ENCODE data around the gene SNRPA1. TPM values are rescaled to one million over a fixed set of nuclear protein-coding genes. Genes with fewer than 3 reads are reported as not detected.
A peak's percentile ranks its signal among the peaks of the same experiment; 100 is the strongest.

SNRPA1 gene
- total RNA-seq, 1 experiment from 2014 or later = 36.3 TPM

GRCh38 chr15:101258238-101259144, 36.6 kb downstream of the SNRPA1 start:
- DNase-seq (ENCODE audit: low spot score) = peak; percentile 64

GRCh38 chr15:101256757-101257156, 38.3 kb downstream of the SNRPA1 start:
- peak; percentile 31 for DNase-seq (ENCODE audit: low spot score)

GRCh38 chr15:101255615-101256241, 39.3 kb downstream of the SNRPA1 start:
- DNase-seq (ENCODE audit: low spot score) = peak; percentile 35

- no peak for DNase-seq (ENCODE audit: low spot score)
These were observed 40.0 kb downstream of the SNRPA1 start for GRCh38 chr15:101255051-101255395.

GRCh38 chr15:101254157-101255050, 40.6 kb downstream of the SNRPA1 start:
- no peak for DNase-seq (ENCODE audit: low spot score)

GRCh38 chr15:101252836-101253235, 42.2 kb downstream of the SNRPA1 start:
- no peak for DNase-seq (ENCODE audit: low spot score)

- peak; percentile 79 for DNase-seq (ENCODE audit: low spot score)
These were observed 42.9 kb downstream of the SNRPA1 start, which contains the start of gene CHSY1 for GRCh38 chr15:101251830-101252820. Gene CHSY1 (minus strand): TSS chr15:101252048. CDS start chr15:101251456, 592 bp downstream.

- no peak for DNase-seq (ENCODE audit: low spot score)
These were observed 43.9 kb downstream of the SNRPA1 start for GRCh38 chr15:101250873-101251829.

- DNase-seq (ENCODE audit: low spot score) = peak; percentile 29
These were observed 44.7 kb downstream of the SNRPA1 start for GRCh38 chr15:101250341-101250831.

GRCh38 chr15:101248274-101248673, 46.8 kb downstream of the SNRPA1 start:
- DNase-seq (ENCODE audit: low spot score) = no peak

- no peak for DNase-seq (ENCODE audit: low spot score)
These were observed 48.0 kb downstream of the SNRPA1 start for GRCh38 chr15:101246824-101247745.

- DNase-seq (ENCODE audit: low spot score) = no peak
These were observed 48.7 kb downstream of the SNRPA1 start for GRCh38 chr15:101246391-101246790.

GRCh38 chr15:101244889-101245668, 50.0 kb downstream of the SNRPA1 start:
- DNase-seq (ENCODE audit: low spot score) = no peak

GRCh38 chr15:101244036-101244781, 50.8 kb downstream of the SNRPA1 start:
- no peak for DNase-seq (ENCODE audit: low spot score)

GRCh38 chr15:101243420-101243819, 51.6 kb downstream of the SNRPA1 start:
- DNase-seq (ENCODE audit: low spot score) = no peak

- DNase-seq (ENCODE audit: low spot score) = no peak
These were observed 52.1 kb downstream of the SNRPA1 start for GRCh38 chr15:101242999-101243336.

All from H4 (cell line).